ENCODE measurements around the gene KLK15. TPM values are rescaled to one million over a fixed set of nuclear protein-coding genes. Genes with fewer than 3 reads are reported as not detected.

KLK15 gene
- total and polyA plus RNA-seq, 2 of the 8 experiments (the other 6 are each of a cell fraction or from before 2014, with no cell fraction given): not detected

DNA sequence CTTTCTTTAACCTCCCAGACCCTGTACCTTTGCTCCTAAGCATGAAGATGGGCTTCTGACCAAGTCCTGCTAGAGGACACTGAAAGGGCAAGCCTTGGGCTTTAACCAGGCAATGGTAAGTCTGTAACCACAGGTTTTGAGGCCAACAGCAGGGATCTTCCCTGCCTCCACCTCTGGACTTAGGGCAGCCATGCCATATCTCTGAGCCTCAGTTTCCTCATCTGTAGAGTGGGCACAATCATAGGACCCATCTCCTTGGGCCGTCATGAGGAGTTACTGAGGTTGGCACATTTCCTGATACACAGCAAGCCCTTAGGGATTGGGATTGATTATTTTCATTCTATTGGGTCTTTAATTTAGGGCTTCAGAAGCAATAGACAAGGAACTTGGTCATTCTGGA is 24.5 kb downstream of the KLK15 start:
- ChIA-PET CTCF (ENCODE audit: partially characterized antibody) (no interaction called here), POLR2A (ENCODE audit: partially characterized antibody) (interaction anchor here (0.9 to 3.0 kb wide), 2 partner anchors 12 to 15 kb away, joined by 3 to 21 read pairs; no protein-coding TSS in a partner anchor)
- Histone ChIP-seq H3K27me3 (replicated peaks in 1 of 4; ENCODE audit: control insufficient read depth in 3 of 4, extremely low read depth in 1 of 4, insufficient read depth in 3 of 4, low read length in 3 of 4) (peaks cover 0 to 4% (median 3%) of the 10 kb centered on the region in 4 experiments; a peak in 3 of 7 replicates), H3K9ac (replicated peaks in 1 of 4; ENCODE audit: extremely low read depth in 1 of 4, low read depth in 3 of 4, low read length in 3 of 4) (no peak overlapping the region), H2AFZ (ENCODE audit: low read length) (no peak overlapping the region), H4K91ac (replicated peaks; ENCODE audit: insufficient read length, low read length) (no peak overlapping the region), H3K4ac (replicated peaks; ENCODE audit: insufficient read length, low read depth, low read length) (no peak overlapping the region), H2BK120ac (replicated peaks; ENCODE audit: low read depth, low read length) (no peak overlapping the region), H3K23me2 (ENCODE audit: low read depth, low read length) (peaks cover 20% of the 10 kb centered on the region; the same call in 1 of the 2 replicates), H3K4me1 (replicated peaks in 1 of 4; ENCODE audit: control insufficient read depth in 3 of 4, insufficient read depth in 4 of 4, low read length in 3 of 4) (no peaks in the 10 kb centered on the region), H4K5ac (ENCODE audit: insufficient read length, low read depth, low read length) (no peak overlapping the region), H3K56ac (replicated peaks; ENCODE audit: insufficient read length, low read depth, low read length) (no peak overlapping the region), H4K20me1 (replicated peaks in 1 of 2; ENCODE audit: control insufficient read depth in 1 of 2, insufficient read depth in 2 of 2, low read length in 2 of 2) (peaks cover 0 to under 1% of the 10 kb centered on the region in 2 experiments), H3K4me3 (ENCODE audit: extremely low read depth in 1 of 4, insufficient read depth in 2 of 4, low read depth in 3 of 4, low read length in 4 of 4) (no peak overlapping the region), H2AK5ac (ENCODE audit: low read depth, low read length) (no peak overlapping the region), H3K18ac (ENCODE audit: extremely low read depth, low read length) (no peak overlapping the region), H3K36me3 (ENCODE audit: control insufficient read depth in 2 of 4, insufficient read depth in 4 of 4, low read length in 3 of 4) (no peaks in the 10 kb centered on the region), H3K23ac (ENCODE audit: insufficient read length) (no peak overlapping the region), H3K14ac (ENCODE audit: insufficient read length) (no peak overlapping the region), H2BK20ac (ENCODE audit: low read length) (no peak overlapping the region), H3K27ac (ENCODE audit: low read depth, low read length) (no peak overlapping the region), H2BK5ac (ENCODE audit: low read depth, low read length) (no peak overlapping the region), H4K8ac (ENCODE audit: extremely low read depth, insufficient read depth, low read length) (no peak overlapping the region), H3K79me1 (ENCODE audit: low read depth, low read length) (no peaks in the 10 kb centered on the region; the same call in 1 of the 2 replicates), H2BK12ac (ENCODE audit: low read depth, low read length) (no peak overlapping the region), H3K4me2 (ENCODE audit: insufficient read depth in 1 of 2, low read depth in 2 of 2, low read length in 2 of 2) (no peak overlapping the region), H3K79me2 (ENCODE audit: control insufficient read depth in 1 of 2, insufficient read depth in 2 of 2, low read length in 2 of 2) (peaks cover 5% of the 10 kb centered on the region in 2 experiments), H3K9me3 (ENCODE audit: insufficient read depth in 2 of 2, low read depth in 1 of 2, low read length in 1 of 2) (no peaks in the 10 kb centered on the region), H2BK15ac (ENCODE audit: low read length) (no peak overlapping the region)
- DNase-seq (ENCODE audit: low read depth in 1 of 2, low spot score in 2 of 2) (no peak), FAIRE-seq (no peak)
- no peak for TF ChIP-seq SIRT6 (IDR thresholded peaks at IDR 0.05; ENCODE audit: low read length)
- WGBS, 2 experiments (ENCODE audit: extremely low coverage in 1 of 2, insufficient coverage in 1 of 2, insufficient read length in 1 of 2, insufficient replicate concordance in 2 of 2, low coverage in 1 of 2, low lambda C conversion rate in 2 of 2, missing lambda C conversion rate in 1 of 2): 75% methylated on average over 1 of the region's 1 CpG; no CpG with 5 or more reads in 1 of the 2 experiments

Data from H1 (cell line).